ENCODE results near the gene ZNF771. TPM values are rescaled to one million over a fixed set of nuclear protein-coding genes. Genes with fewer than 3 reads are reported as not detected.

ZNF771 gene
- total and polyA plus RNA-seq, 9 of the 15 experiments (the other 6 are each of a cell fraction or from before 2014, with no cell fraction given), result 1.5 to 12.6 (median 4.4) TPM

DNA sequence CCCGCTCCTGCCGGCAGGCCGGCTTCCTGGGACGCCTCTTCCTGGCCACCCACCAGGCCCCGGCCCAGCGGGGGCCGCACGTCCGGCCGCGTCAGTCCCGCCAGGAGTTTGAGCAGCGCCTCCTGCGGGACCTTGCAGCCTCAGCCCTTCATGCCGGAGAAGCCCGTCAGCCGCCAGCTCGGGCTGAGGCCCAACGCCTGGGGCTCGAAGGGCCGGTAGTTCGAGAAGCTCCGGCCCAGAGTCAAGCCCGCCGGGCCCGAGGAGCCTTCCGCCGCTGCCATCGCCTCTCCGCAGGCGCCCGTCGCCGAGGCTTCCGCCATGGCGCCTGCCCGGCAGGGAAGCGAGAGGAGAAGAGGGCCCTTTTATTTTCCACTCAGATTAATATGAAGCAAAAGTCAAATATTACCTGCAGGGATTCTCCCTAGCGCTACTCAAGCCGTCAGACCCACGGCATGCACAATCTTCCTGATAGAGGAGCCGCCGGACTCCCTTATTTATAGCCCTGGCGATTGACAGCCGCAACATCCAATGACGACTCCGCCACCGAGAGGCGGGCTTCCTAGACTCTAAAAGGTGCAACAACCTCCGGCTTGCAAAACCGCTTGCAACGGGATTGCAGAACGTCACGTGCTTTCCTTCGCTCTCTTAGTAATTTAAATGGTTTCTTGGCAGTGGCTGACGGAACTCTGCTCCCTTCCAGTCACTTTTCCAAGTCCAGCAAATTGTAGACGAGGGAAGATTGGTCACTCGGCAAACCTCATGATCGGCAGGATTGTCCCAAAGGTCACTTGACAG, 38.2 kb downstream of the ZNF771 start, which contains the start of gene SEPHS2 (continued):
- TF ChIP-seq, protein P1, sequence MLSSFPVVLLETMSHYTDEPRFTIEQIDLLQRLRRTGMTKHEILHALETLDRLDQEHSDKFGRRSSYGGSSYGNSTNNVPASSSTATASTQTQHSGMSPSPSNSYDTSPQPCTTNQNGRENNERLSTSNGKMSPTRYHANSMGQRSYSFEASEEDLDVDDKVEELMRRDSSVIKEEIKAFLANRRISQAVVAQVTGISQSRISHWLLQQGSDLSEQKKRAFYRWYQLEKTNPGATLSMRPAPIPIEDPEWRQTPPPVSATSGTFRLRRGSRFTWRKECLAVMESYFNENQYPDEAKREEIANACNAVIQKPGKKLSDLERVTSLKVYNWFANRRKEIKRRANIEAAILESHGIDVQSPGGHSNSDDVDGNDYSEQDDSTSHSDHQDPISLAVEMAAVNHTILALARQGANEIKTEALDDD (IDR thresholded peaks at IDR 0.05), result no peak
- TF ChIP-seq RBM17 (IDR thresholded peaks at IDR 0.05; ENCODE audit: borderline replicate concordance, low read depth, low read length) (no peak), DACH1 (IDR thresholded peaks at IDR 0.05; ENCODE audit: partially characterized antibody) (no peak), ELF1 (tag; IDR thresholded peaks at IDR 0.05) (peak; percentile 73), ZSCAN32 (CRISPR knock-in tag; IDR thresholded peaks at IDR 0.05) (no peak), MYBL2 (IDR thresholded peaks at IDR 0.05; ENCODE audit: low read depth) (peak; percentile 65; the same call in 1 of the 2 replicates), MYBL2 (CRISPR knock-in tag; IDR thresholded peaks at IDR 0.05; ENCODE audit: borderline replicate concordance) (no peak), PTTG1 (tag; IDR thresholded peaks at IDR 0.05; ENCODE audit: low read depth) (no peak), ESRRB (CRISPR knock-in tag; IDR thresholded peaks at IDR 0.05; ENCODE audit: borderline replicate concordance) (no peak), POLR2G (IDR thresholded peaks at IDR 0.05; ENCODE audit: low read depth, low read length) (peak; percentile 99), NFATC3 (IDR thresholded peaks at IDR 0.05) (0 out of 2 replicates have a peak, but pooled peaks have one; percentile 68), MCM5 (IDR thresholded peaks at IDR 0.05; ENCODE audit: low read depth) (no peak), RFX5 (IDR thresholded peaks at IDR 0.05; ENCODE audit: low read depth, low read length) (no peak), HDGF (IDR thresholded peaks at IDR 0.05) (no peak), MTA1 (IDR thresholded peaks at IDR 0.05; ENCODE audit: borderline replicate concordance) (no peak), TAF7 (tag; IDR thresholded peaks at IDR 0.05) (peak; percentile 80)
- TF ChIP-seq, protein P2, sequence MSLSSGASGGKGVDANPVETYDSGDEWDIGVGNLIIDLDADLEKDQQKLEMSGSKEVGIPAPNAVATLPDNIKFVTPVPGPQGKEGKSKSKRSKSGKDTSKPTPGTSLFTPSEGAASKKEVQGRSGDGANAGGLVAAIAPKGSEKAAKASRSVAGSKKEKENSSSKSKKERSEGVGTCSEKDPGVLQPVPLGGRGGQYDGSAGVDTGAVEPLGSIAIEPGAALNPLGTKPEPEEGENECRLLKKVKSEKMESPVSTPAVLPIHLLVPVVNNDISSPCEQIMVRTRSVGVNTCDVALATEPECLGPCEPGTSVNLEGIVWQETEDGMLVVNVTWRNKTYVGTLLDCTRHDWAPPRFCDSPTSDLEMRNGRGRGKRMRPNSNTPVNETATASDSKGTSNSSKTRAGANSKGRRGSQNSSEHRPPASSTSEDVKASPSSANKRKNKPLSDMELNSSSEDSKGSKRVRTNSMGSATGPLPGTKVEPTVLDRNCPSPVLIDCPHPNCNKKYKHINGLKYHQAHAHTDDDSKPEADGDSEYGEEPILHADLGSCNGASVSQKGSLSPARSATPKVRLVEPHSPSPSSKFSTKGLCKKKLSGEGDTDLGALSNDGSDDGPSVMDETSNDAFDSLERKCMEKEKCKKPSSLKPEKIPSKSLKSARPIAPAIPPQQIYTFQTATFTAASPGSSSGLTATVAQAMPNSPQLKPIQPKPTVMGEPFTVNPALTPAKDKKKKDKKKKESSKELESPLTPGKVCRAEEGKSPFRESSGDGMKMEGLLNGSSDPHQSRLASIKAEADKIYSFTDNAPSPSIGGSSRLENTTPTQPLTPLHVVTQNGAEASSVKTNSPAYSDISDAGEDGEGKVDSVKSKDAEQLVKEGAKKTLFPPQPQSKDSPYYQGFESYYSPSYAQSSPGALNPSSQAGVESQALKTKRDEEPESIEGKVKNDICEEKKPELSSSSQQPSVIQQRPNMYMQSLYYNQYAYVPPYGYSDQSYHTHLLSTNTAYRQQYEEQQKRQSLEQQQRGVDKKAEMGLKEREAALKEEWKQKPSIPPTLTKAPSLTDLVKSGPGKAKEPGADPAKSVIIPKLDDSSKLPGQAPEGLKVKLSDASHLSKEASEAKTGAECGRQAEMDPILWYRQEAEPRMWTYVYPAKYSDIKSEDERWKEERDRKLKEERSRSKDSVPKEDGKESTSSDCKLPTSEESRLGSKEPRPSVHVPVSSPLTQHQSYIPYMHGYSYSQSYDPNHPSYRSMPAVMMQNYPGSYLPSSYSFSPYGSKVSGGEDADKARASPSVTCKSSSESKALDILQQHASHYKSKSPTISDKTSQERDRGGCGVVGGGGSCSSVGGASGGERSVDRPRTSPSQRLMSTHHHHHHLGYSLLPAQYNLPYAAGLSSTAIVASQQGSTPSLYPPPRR (CRISPR knock-in tag; IDR thresholded peaks at IDR 0.05; ENCODE audit: borderline replicate concordance), result no peak; the same call in 1 of the 2 replicates
- TF ChIP-seq, protein P3, sequence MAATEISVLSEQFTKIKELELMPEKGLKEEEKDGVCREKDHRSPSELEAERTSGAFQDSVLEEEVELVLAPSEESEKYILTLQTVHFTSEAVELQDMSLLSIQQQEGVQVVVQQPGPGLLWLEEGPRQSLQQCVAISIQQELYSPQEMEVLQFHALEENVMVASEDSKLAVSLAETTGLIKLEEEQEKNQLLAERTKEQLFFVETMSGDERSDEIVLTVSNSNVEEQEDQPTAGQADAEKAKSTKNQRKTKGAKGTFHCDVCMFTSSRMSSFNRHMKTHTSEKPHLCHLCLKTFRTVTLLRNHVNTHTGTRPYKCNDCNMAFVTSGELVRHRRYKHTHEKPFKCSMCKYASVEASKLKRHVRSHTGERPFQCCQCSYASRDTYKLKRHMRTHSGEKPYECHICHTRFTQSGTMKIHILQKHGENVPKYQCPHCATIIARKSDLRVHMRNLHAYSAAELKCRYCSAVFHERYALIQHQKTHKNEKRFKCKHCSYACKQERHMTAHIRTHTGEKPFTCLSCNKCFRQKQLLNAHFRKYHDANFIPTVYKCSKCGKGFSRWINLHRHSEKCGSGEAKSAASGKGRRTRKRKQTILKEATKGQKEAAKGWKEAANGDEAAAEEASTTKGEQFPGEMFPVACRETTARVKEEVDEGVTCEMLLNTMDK (IDR thresholded peaks at IDR 0.05; ENCODE audit: borderline replicate concordance, insufficient read depth, low read depth, low read length, poor library complexity, severe bottlenecking), result peak; percentile 97
- TF ChIP-seq, protein P4, sequence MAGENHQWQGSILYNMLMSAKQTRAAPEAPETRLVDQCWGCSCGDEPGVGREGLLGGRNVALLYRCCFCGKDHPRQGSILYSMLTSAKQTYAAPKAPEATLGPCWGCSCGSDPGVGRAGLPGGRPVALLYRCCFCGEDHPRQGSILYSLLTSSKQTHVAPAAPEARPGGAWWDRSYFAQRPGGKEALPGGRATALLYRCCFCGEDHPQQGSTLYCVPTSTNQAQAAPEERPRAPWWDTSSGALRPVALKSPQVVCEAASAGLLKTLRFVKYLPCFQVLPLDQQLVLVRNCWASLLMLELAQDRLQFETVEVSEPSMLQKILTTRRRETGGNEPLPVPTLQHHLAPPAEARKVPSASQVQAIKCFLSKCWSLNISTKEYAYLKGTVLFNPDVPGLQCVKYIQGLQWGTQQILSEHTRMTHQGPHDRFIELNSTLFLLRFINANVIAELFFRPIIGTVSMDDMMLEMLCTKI (IDR thresholded peaks at IDR 0.05; ENCODE audit: partially characterized antibody), result no peak

Data from K562 (cell line).